ENCODE results near the gene ACAD8.
A peak's percentile ranks its signal among the peaks of the same experiment; 100 is the strongest.

ACAD8 gene

DNA sequence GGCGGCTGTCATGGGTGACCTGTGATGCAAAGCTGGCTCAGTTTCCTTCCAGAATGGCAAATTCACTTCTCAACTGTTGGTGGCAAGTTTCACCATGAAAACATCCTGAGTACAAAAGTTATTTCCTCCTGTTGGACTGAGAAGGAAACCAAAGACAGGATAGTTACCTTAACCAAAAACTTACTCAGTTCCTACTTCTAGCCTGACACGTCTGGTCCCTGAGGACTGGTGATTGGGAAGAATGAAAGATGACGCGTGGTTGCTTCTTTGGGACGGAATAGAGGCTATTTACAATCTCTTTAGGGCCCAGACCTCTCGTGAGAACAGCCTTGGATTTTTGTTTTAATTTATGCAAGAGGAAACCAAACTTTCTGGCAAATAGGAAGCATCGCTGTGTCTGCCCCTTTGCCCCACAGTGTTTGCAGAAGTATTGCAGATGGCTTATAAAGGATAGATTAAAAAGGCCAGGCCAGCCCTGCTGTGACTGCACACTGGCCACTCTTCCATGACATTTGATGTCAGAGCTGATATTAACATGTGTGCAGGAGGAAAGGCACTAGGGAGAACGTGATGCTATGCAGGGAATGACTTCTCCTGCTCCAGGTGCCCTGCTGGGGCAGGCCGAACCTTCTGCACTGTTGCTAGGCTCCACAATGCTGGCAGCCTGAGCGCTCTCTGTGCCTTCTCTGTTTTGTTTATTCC lies 21.3 kb upstream of the ACAD8 start:
- H3K4me3 Mint-ChIP-seq = no peak overlapping the region
- ATAC-seq = no peak
- DNase-seq = no peak
- H3K4me1 Mint-ChIP-seq = peaks cover 53% of the 10 kb centered on the region
- H3K9me3 Mint-ChIP-seq = no peaks in the 10 kb centered on the region
- H3K36me3 Mint-ChIP-seq (ENCODE audit: low read depth) = peaks cover 7% of the 10 kb centered on the region
- no peaks in the 10 kb centered on the region for H3K27me3 Mint-ChIP-seq
- peak overlapping the region; percentile 13 for H3K27ac Mint-ChIP-seq

DNA sequence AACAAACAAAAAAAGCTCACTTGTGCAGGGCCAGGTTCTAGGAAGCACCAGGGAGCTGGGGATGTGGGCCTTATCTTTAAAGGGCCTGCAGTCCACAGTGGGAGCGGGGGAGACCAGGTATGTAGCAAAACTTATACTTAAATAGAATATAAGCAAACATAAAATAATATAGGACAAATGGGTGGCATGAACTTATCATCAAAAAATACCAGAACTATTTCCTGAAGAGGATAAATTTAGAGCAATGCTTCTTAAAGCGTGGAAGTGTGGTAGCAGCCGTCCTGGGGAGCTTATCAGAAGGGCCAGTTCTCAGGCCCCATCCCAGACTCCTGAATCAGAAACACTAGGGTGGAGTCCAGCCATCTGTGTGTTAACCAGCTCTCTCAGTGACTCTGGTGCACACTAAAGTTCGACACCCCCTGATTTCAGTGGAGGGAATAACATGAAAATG lies 19.6 kb upstream of the ACAD8 start:
- Mint-ChIP-seq H3K27ac (no peak overlapping the region), H3K36me3 (ENCODE audit: low read depth) (peaks cover 10% of the 10 kb centered on the region), H3K27me3 (no peaks in the 10 kb centered on the region), H3K9me3 (no peaks in the 10 kb centered on the region), H3K4me1 (peaks cover 37% of the 10 kb centered on the region), H3K4me3 (no peak overlapping the region)
- DNase-seq (no peak), ATAC-seq (no peak)

DNA sequence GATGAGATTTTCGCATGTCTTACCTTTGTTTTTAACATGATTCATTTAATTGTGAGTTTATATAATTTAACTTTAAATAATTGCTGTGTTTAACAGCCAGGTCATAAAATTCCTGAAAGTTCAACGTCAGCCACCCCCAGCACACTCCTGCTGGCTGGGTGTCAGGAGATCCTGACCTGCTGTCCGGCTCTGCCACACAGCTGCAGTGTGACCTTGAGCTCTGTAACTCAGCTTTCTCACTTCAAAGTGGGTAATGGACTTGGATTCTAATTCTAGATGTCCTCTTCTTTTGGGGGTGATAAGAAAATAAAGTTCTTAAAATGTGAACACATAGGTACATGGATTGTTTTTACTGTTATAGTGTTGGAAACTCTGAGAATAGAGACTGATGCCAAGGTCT lies 18.0 kb upstream of the ACAD8 start:
- no peak overlapping the region for H3K4me3 Mint-ChIP-seq
- ATAC-seq (no peak), DNase-seq (no peak)
- no peaks in the 10 kb centered on the region for H3K9me3 Mint-ChIP-seq
- peaks cover 10% of the 10 kb centered on the region for H3K36me3 Mint-ChIP-seq (ENCODE audit: low read depth)
- no peaks in the 10 kb centered on the region for H3K27me3 Mint-ChIP-seq
- peaks cover 20% of the 10 kb centered on the region for H3K4me1 Mint-ChIP-seq
- H3K27ac Mint-ChIP-seq = no peak overlapping the region

DNA sequence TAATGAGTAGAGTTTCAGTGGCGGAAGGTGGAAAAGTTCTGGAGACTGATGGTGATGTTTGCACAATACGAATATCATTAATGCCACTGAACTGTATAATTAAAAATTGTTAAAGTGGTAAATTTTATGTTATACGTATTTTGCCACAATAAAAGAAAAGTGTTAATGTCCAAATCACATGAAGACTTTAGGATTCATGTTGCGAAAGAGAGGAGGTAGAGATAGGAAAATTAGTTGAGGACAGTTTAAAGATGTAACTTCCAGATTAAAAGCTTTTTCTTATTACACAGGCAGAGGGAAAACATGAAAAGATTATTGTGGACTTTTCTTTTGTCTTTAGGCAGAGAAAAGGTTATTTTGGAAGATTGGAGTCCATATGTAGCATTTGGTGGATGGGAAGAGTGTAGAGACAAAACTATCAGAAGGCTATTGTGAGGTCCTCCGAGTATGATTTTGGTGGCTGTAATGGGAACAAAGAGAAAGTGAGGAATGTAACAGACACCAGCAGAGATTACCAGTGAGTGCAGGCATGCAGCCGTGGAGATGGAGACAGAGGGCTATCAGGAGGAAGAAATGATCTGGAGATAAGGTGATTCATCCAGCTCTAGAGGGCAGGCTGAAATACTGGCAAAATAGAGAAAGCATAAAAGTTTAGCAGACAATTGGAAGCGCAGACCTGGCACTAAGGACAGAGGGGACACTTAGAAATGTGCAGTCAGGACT lies 16.4 kb upstream of the ACAD8 start:
- Mint-ChIP-seq H3K4me1 (peaks cover 13% of the 10 kb centered on the region), H3K4me3 (no peak overlapping the region), H3K36me3 (ENCODE audit: low read depth) (peaks cover 10% of the 10 kb centered on the region), H3K27me3 (no peaks in the 10 kb centered on the region), H3K27ac (no peak overlapping the region), H3K9me3 (no peaks in the 10 kb centered on the region)
- ATAC-seq = no peak
- no peak for DNase-seq

DNA sequence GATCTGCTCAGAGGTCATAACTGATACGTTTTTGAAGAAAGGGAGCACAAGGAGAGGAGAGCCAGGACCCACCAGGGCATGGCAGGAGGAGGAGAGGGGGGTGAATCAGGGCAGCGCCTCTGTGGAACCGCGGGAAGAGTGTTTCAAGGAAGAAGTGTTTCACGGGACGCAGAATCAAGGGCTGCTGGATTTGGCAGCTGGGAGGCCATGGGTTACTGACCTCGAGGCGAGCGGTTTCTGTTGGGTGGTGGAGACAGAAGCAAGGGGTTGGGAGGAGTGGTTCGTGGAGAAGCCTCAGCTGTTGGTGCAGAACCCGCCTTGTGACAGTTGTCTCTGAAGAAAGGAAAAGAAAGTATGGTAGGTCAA lies 15.8 kb upstream of the ACAD8 start:
- H3K27me3 Mint-ChIP-seq = no peaks in the 10 kb centered on the region
- DNase-seq (no peak), ATAC-seq (no peak)
- H3K9me3 Mint-ChIP-seq = no peaks in the 10 kb centered on the region
- peaks cover 8% of the 10 kb centered on the region for H3K4me1 Mint-ChIP-seq
- H3K4me3 Mint-ChIP-seq = no peak overlapping the region
- H3K36me3 Mint-ChIP-seq (ENCODE audit: low read depth) = peaks cover 10% of the 10 kb centered on the region
- no peak overlapping the region for H3K27ac Mint-ChIP-seq

DNA sequence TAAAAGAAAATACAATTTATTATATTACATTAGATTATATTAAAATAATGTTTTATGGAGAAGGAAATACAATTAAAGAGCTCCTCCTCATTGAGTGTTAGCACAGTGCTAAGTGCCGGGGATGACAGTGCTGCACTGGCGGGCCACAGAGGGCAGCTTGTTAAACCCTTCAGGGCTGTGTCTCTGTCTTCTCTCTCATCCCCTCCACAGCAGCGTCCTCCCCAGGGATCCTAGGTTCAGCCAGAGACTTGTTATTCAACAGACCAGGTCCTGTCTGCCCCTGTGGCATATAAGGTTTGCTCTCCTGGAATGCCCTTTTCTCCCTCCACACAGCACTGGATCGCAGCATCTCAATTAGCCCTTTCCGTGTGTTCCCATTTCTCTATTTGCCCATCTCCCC lies 14.4 kb upstream of the ACAD8 start:
- no peaks in the 10 kb centered on the region for H3K4me1 Mint-ChIP-seq
- H3K4me3 Mint-ChIP-seq = no peak overlapping the region
- H3K27me3 Mint-ChIP-seq = no peaks in the 10 kb centered on the region
- H3K27ac Mint-ChIP-seq = no peak overlapping the region
- DNase-seq (no peak), ATAC-seq (no peak)
- H3K36me3 Mint-ChIP-seq (ENCODE audit: low read depth) = peaks cover 13% of the 10 kb centered on the region
- no peaks in the 10 kb centered on the region for H3K9me3 Mint-ChIP-seq

DNA sequence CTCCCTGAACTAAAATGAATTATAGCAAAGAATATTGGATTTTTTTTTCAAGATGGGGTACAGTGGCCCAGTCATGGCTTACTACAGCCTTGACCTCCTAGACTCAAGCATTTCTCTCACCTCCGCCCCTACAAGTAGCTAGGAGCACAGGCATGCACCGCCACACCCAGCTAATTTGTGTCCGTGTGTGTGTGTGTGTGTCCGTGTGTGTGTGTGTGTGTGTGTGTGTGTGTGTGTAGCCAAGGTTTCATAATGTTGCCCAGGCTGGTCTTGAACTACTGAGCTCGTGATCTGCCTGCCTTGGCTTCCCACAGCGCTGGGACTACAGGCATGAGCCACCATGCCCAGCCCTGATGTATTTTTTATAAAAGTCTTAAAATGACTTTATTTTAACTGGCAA lies 12.8 kb upstream of the ACAD8 start:
- H3K36me3 Mint-ChIP-seq (ENCODE audit: low read depth) = peaks cover 14% of the 10 kb centered on the region
- H3K9me3 Mint-ChIP-seq = no peaks in the 10 kb centered on the region
- ATAC-seq = no peak
- no peak overlapping the region for H3K4me3 Mint-ChIP-seq
- DNase-seq = no peak
- no peaks in the 10 kb centered on the region for H3K27me3 Mint-ChIP-seq
- no peaks in the 10 kb centered on the region for H3K4me1 Mint-ChIP-seq
- H3K27ac Mint-ChIP-seq = no peak overlapping the region

DNA sequence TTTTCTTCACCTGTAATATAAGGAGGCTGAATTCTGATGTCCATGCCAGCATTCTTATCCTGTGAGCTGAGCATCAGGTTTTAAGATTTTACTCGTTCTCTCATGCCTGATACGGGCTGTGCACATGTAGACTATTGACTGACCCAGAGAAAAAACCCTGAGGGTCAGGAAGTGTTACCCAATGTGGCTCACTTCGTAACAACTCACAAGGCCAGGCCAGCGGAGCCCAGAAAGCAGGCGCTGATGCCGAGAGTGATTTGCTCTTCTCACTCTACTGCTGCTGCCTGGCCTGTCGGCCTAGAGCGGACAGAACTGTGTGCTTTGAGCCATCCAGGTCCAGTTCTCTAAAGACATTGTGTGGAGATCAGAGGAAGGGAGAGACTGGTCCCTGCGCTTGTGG lies 11.0 kb upstream of the ACAD8 start:
- no peak for DNase-seq
- Mint-ChIP-seq H3K4me3 (no peak overlapping the region), H3K9me3 (no peaks in the 10 kb centered on the region), H3K27me3 (no peaks in the 10 kb centered on the region), H3K27ac (no peak overlapping the region), H3K4me1 (no peaks in the 10 kb centered on the region), H3K36me3 (ENCODE audit: low read depth) (peaks cover 14% of the 10 kb centered on the region)
- ATAC-seq = no peak

DNA sequence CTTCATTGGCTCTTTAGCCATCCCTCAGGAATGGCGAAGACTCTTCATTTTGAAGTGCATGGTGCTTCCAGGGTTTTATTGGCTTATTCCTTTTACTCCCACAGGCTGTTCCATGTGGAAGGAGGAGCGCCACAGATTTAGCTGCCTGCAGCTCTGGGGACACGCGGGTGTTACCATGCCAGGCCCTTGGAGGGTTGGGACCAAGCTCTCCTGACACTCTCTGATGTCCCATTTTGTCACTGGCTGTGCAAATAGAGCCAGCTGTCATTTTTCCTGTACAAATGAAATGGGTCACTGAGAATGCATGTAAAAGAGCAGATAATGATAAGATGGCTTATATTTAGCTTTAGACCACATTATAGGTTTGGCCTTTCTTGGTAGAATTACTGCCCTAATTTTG lies 9.5 kb upstream of the ACAD8 start:
- Mint-ChIP-seq H3K4me3 (no peak overlapping the region), H3K36me3 (ENCODE audit: low read depth) (peaks cover 18% of the 10 kb centered on the region), H3K9me3 (no peaks in the 10 kb centered on the region), H3K4me1 (no peaks in the 10 kb centered on the region), H3K27me3 (no peaks in the 10 kb centered on the region), H3K27ac (no peak overlapping the region)
- ATAC-seq = no peak
- no peak for DNase-seq

DNA sequence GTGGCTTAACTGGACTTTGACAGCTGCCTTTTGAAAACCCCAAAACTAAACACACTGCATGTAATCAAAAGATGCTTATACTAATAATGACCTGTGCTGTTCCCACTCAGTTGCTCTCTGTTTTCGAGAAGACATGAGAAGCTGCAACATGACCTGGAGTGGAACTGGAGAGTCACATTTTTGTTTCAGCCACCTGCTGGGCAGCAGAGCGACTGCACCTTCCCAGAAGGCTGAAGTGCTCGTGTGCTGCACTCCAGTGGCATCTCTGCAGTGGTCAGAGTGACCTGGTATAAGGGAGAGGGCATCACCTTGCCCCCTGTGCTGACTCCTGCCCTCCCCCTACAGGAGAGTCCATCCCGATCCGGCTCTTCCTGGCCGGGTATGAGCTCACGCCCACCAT lies 8.8 kb upstream of the ACAD8 start:
- H3K27ac Mint-ChIP-seq = no peak overlapping the region

DNA sequence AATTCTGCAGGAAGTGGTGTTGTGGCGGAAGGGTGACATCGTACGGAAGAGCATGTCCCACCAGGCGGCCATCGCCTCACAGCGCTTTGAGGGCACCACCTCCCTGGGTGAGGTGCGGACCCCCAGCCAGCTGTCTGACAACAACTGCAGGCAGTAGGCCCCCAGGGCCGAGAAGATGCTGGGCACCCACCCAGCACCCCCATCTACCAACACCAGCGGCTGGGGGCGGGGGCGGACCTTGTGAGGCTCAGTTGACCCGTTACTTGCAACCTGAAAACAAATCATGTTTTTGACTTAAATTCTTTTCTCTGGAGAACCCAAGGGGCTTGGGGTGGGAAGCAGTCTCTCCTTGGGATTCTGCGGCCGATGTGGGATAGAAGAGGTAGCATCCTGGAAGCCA lies 7.9 kb upstream of the ACAD8 start:
- ATAC-seq (no peak), DNase-seq (no peak)
- no peaks in the 10 kb centered on the region for H3K9me3 Mint-ChIP-seq
- no peaks in the 10 kb centered on the region for H3K27me3 Mint-ChIP-seq
- no peaks in the 10 kb centered on the region for H3K4me1 Mint-ChIP-seq
- no peak overlapping the region for H3K27ac Mint-ChIP-seq
- peaks cover 21% of the 10 kb centered on the region for H3K36me3 Mint-ChIP-seq (ENCODE audit: low read depth)
- H3K4me3 Mint-ChIP-seq = no peak overlapping the region

More for the DNA sequence above, 8.8 kb upstream of the ACAD8 start:
- H3K4me1 Mint-ChIP-seq = no peaks in the 10 kb centered on the region
- no peak for DNase-seq
- H3K27me3 Mint-ChIP-seq = no peaks in the 10 kb centered on the region
- no peak overlapping the region for H3K4me3 Mint-ChIP-seq
- ATAC-seq = no peak
- no peaks in the 10 kb centered on the region for H3K9me3 Mint-ChIP-seq
- peaks cover 21% of the 10 kb centered on the region for H3K36me3 Mint-ChIP-seq (ENCODE audit: low read depth)

DNA sequence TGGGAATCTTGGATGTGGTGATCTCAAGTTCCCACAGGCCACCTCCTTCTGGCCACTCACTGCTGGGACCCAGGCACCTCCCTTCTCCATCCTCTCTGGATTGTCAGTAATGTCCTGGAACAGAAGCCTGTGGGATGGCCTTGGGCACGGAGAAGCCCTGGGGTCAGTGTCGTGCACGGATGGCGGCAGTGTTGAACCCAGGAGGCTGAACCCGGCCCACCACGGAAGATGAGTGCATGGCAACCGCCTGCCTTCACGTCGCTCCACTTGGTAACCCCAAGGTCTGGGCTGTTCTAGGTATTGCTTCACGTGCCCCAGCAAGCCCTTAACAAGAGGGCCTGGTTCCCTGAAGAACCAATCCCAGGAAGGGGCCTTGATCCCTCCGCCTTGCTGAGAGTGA lies 7.3 kb upstream of the ACAD8 start:
- ATAC-seq (no peak), DNase-seq (no peak)
- Mint-ChIP-seq H3K4me3 (no peak overlapping the region), H3K9me3 (no peaks in the 10 kb centered on the region), H3K4me1 (no peaks in the 10 kb centered on the region), H3K27me3 (no peaks in the 10 kb centered on the region), H3K27ac (no peak overlapping the region), H3K36me3 (ENCODE audit: low read depth) (peaks cover 21% of the 10 kb centered on the region)

DNA sequence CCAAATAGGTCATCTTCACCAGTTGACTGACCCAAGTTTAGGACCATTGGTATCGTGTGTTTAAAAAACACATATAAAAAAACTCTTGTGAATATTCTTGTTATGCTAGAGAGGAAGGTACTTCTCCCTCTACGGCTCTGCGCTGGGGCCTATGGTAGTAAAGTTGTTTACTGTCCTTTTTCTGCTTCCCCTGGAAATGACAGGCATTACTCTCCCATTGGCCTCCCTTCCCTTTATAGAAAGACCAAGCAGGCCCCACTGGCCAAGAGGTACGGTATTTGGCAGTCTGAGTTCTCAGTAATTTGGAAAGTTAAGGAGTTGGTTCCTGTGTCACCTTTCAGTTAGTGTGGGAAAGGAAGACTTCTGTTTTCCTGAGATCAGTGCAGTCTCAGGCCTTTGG lies 6.7 kb upstream of the ACAD8 start:
- H3K4me3 Mint-ChIP-seq = no peak overlapping the region
- no peaks in the 10 kb centered on the region for H3K9me3 Mint-ChIP-seq
- no peak overlapping the region for H3K27ac Mint-ChIP-seq
- ATAC-seq (no peak), DNase-seq (no peak)
- no peaks in the 10 kb centered on the region for H3K27me3 Mint-ChIP-seq
- peaks cover 2% of the 10 kb centered on the region for H3K4me1 Mint-ChIP-seq
- peaks cover 21% of the 10 kb centered on the region for H3K36me3 Mint-ChIP-seq (ENCODE audit: low read depth)

DNA sequence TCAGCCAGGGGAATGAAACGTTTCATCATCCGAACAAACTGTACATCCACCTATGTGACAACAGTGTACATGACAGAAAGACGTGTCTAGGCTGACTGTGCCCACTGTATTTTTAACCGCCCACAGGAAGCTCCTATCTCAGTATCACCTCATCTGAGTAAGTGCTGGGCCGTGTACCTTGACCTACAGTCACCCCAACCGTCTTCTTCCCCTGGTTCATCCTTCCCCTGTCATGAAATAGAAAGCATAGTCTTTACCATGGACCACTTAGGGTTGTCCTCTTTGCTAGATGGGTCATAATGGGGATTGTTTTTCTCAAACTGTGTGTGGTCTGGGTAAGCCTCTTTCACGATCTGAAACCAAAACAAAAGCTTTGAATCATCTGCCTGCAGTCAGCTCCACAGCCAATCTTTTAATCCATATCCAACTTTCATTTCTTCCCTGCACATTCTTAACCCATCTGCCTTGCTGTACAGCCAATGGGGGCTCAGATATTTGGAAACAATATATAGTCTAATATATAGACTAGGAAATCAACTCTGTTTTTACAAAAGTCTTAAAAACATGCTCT lies 4.4 kb upstream of the ACAD8 start:
- H3K36me3 Mint-ChIP-seq (ENCODE audit: low read depth) = peaks cover 17% of the 10 kb centered on the region
- peak overlapping the region; percentile 13 for H3K27ac Mint-ChIP-seq
- no peak overlapping the region for H3K4me3 Mint-ChIP-seq
- DNase-seq (no peak), ATAC-seq (no peak)
- no peaks in the 10 kb centered on the region for H3K9me3 Mint-ChIP-seq
- no peaks in the 10 kb centered on the region for H3K27me3 Mint-ChIP-seq
- peaks cover 11% of the 10 kb centered on the region for H3K4me1 Mint-ChIP-seq

DNA sequence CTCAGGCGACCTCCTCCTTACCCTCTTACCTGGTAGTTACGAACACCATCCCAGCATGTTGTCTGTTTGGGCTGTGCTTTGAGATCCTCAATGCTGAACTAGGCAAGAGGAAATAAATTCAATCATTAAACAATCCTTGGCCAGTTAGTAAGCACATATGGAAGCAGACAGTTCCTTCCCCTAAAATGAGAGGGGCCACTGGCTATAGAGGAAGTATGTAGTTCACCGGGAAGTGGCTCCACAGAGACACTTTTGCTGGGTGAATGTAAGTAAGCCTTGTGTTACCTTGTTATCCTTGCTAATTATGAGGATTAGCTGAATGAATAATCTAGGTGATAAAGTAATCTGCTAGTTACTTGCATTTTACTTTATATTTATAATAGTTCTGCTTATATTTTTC lies 3.1 kb upstream of the ACAD8 start:
- Mint-ChIP-seq H3K9me3 (no peaks in the 10 kb centered on the region), H3K27me3 (no peaks in the 10 kb centered on the region), H3K36me3 (ENCODE audit: low read depth) (peaks cover 14% of the 10 kb centered on the region), H3K4me1 (peaks cover 21% of the 10 kb centered on the region), H3K4me3 (no peak overlapping the region), H3K27ac (no peak overlapping the region)
- DNase-seq = no peak
- no peak for ATAC-seq
